ENCODE data around the gene MIGA1. TPM values are rescaled to one million over a fixed set of nuclear protein-coding genes. Genes with fewer than 3 reads are reported as not detected.
"Not testable (repeated sequence)": the region's sequence is repeated elsewhere in the genome, so short reads cannot be mapped to it uniquely, and the experiment has no call there.

The MIGA1 gene
- total RNA-seq, 4 donors from 2014 or later: 3.8 to 12.6 (median 7.5) TPM

- peaks cover 0 to 36% (median 3%) of the 10 kb centered on the region in 3 donors for H3K36me3 ChIP-seq
- H3K27ac ChIP-seq: no peak overlapping the region
- TF ChIP-seq, protein P1, sequence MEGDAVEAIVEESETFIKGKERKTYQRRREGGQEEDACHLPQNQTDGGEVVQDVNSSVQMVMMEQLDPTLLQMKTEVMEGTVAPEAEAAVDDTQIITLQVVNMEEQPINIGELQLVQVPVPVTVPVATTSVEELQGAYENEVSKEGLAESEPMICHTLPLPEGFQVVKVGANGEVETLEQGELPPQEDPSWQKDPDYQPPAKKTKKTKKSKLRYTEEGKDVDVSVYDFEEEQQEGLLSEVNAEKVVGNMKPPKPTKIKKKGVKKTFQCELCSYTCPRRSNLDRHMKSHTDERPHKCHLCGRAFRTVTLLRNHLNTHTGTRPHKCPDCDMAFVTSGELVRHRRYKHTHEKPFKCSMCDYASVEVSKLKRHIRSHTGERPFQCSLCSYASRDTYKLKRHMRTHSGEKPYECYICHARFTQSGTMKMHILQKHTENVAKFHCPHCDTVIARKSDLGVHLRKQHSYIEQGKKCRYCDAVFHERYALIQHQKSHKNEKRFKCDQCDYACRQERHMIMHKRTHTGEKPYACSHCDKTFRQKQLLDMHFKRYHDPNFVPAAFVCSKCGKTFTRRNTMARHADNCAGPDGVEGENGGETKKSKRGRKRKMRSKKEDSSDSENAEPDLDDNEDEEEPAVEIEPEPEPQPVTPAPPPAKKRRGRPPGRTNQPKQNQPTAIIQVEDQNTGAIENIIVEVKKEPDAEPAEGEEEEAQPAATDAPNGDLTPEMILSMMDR (IDR thresholded peaks at IDR 0.05): no peak
- no peak for TF ChIP-seq POLR2A (IDR thresholded peaks at IDR 0.05)
- intact Hi-C loops (cut with DNase I): no loop called here
- no peaks in the 10 kb centered on the region for H3K27me3 ChIP-seq
- H3K4me3 ChIP-seq: no peak overlapping the region
- no peaks in the 10 kb centered on the region for H3K9me3 ChIP-seq
- DNase-seq: no peak
- 89 to 95% methylated on average over 3 of the region's 3 CpGs for WGBS, 2 donors
- H3K4me1 ChIP-seq: no peaks in the 10 kb centered on the region
These were observed 37.4 kb upstream of the MIGA1 start for GRCh38 chr1:77742011-77742555.

- Histone ChIP-seq H3K27me3 (no peaks in the 10 kb centered on the region), H3K27ac (no peak overlapping the region), H3K9me3 (no peaks in the 10 kb centered on the region), H3K4me3 (no peak overlapping the region), H3K36me3 (peaks cover 0 to 11% (median 3%) of the 10 kb centered on the region in 3 donors), H3K4me1 (peaks cover 0 to 17% (median 6%) of the 10 kb centered on the region in 3 donors)
- DNase-seq: no peak
- WGBS, 2 donors: 89 to 93% methylated on average over 7 of the region's 7 CpGs
- TF ChIP-seq, protein P1 (IDR thresholded peaks at IDR 0.05): no peak
- no peak for TF ChIP-seq POLR2A (IDR thresholded peaks at IDR 0.05)
- intact Hi-C loops (cut with DNase I): no loop called here
These were observed 34.9 kb upstream of the MIGA1 start for GRCh38 chr1:77744576-77744975.

DNA sequence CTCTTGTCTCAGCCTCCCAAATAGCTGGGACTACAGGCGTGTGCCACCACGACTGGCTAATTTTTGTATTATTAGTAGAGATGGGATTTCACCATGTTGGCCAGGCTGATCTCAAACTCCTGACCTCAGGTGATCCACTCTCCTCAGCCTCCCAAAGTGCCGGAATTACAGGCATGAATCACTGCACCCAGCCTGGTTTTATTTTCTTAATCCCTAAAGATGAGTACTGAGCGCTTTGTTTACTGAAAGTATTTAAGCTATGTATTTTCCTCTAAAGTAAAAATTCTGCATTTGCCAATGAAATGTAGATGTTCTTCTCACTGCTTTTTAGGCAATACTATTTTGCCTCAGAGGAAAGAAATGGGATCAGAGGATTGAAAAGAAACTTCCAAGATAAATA lies 30.0 kb upstream of the MIGA1 start:
- H3K9me3 ChIP-seq; intact Hi-C loops (cut with DNase I); H3K27ac ChIP-seq; H3K36me3 ChIP-seq; DNase-seq; H3K4me3 ChIP-seq; H3K27me3 ChIP-seq: not testable (repeated sequence)
- 63 to 86% methylated on average over 4 of the region's 4 CpGs for WGBS, 2 donors
- H3K4me1 ChIP-seq: peaks cover 0 to 35% (median 15%) of the 10 kb centered on the region in 3 donors

GRCh38 chr1:77756052-77756754 lies 23.2 kb upstream of the MIGA1 start:
- TF ChIP-seq, protein P1 (IDR thresholded peaks at IDR 0.05): no peak
- TF ChIP-seq POLR2A (IDR thresholded peaks at IDR 0.05): no peak
- H3K4me3 ChIP-seq: no peak overlapping the region
- DNase-seq: no peak
- peak overlapping the region in 1 of 4 donors; percentile 17 for H3K27ac ChIP-seq
- no peaks in the 10 kb centered on the region for H3K27me3 ChIP-seq
- peaks cover 8 to 56% (median 13%) of the 10 kb centered on the region in 3 donors for H3K4me1 ChIP-seq
- intact Hi-C loops (cut with DNase I): no loop called here
- peaks cover 0 to 7% (median 0%) of the 10 kb centered on the region in 3 donors for H3K36me3 ChIP-seq
- no peaks in the 10 kb centered on the region for H3K9me3 ChIP-seq
- 77 to 84% methylated on average over 1 of the region's 1 CpG for WGBS, 2 donors

- DNase-seq: no peak
- intact Hi-C loops (cut with DNase I): no loop called here
- TF ChIP-seq POLR2A (IDR thresholded peaks at IDR 0.05): no peak
- TF ChIP-seq, protein P1 (IDR thresholded peaks at IDR 0.05): no peak
- Histone ChIP-seq H3K36me3 (no peaks in the 10 kb centered on the region), H3K4me3 (peak overlapping the region in 1 of 4 donors; percentile 85), H3K9me3 (no peaks in the 10 kb centered on the region), H3K27me3 (no peaks in the 10 kb centered on the region), H3K27ac (peak overlapping the region in 2 of 4 donors; percentile 23 to 89), H3K4me1 (peaks cover 8 to 56% (median 13%) of the 10 kb centered on the region in 3 donors)
- 21 to 42% methylated on average over 1 of the region's 1 CpG for WGBS, 2 donors
These were observed 22.3 kb upstream of the MIGA1 start for GRCh38 chr1:77757066-77757584.

All from esophagus squamous epithelium (tissue), 5 donors.